ENCODE results near the gene C1orf87.

Gene C1orf87

DNA sequence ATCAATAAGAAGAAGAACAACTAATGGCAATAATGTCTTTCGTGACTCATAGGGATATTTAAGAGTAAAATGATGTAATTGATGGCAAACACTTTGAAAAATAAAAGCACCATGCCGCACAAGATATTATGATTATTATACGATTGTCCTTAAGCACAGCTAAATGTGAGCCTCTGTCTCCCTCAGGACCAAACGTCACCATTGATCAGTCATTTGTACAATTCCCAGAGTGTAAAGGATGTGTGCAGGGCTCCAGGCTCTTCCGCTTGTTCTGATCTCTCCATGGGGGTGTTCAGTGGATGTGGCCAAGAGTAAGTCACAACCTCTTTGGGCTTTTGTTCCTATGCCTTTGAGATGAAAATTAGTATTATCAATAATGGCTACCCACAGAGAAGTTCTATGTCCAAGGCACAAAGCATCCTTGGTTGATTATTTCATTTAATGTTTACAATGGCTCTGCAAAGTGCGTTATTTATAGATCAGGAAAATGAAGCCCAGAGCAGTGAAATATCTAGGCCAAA is 17.7 kb upstream of the C1orf87 start:
- H3K4me3 ChIP-seq (ENCODE audit: low read length) = no peak overlapping the region
- no peaks in the 10 kb centered on the region for H3K9me3 ChIP-seq (ENCODE audit: control insufficient read depth, low read length)
- H3K36me3 ChIP-seq (ENCODE audit: control insufficient read depth, insufficient read depth, low read length, severe bottlenecking) = no peaks in the 10 kb centered on the region
- no peaks in the 10 kb centered on the region for H3K4me1 ChIP-seq (ENCODE audit: control insufficient read depth, insufficient read depth, low read length)
- no peak overlapping the region for H3K9ac ChIP-seq (ENCODE audit: low read length)
- no peaks in the 10 kb centered on the region for H3K27me3 ChIP-seq (replicated peaks; ENCODE audit: control insufficient read depth, insufficient read depth, low read length)
- DNase-seq (ENCODE audit: low read depth) = no peak

DNA sequence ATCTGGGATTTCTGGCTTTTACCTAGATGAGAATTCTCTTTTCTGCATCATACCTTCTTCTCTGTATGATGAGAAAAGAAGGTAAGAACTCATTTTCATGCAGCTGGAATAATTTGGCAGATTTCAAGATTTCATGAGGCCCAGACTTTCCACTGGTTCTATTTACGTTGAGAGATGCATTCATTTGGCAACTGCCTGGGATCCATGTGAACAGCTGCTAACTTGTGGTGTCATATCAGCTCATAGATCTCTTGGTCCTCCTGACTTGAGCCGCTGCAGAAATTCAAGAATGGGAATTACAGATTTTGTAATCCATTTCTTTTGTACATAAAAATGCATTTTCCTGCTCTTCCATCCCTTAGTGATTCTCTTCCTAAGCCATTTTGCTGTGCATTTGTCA is 17.1 kb upstream of the C1orf87 start:
- no peaks in the 10 kb centered on the region for H3K27me3 ChIP-seq (replicated peaks; ENCODE audit: control insufficient read depth, insufficient read depth, low read length)
- H3K9ac ChIP-seq (ENCODE audit: low read length) = no peak overlapping the region
- no peaks in the 10 kb centered on the region for H3K9me3 ChIP-seq (ENCODE audit: control insufficient read depth, low read length)
- H3K4me1 ChIP-seq (ENCODE audit: control insufficient read depth, insufficient read depth, low read length) = no peaks in the 10 kb centered on the region
- no peak overlapping the region for H3K4me3 ChIP-seq (ENCODE audit: low read length)
- DNase-seq (ENCODE audit: low read depth) = no peak
- no peaks in the 10 kb centered on the region for H3K36me3 ChIP-seq (ENCODE audit: control insufficient read depth, insufficient read depth, low read length, severe bottlenecking)

DNA sequence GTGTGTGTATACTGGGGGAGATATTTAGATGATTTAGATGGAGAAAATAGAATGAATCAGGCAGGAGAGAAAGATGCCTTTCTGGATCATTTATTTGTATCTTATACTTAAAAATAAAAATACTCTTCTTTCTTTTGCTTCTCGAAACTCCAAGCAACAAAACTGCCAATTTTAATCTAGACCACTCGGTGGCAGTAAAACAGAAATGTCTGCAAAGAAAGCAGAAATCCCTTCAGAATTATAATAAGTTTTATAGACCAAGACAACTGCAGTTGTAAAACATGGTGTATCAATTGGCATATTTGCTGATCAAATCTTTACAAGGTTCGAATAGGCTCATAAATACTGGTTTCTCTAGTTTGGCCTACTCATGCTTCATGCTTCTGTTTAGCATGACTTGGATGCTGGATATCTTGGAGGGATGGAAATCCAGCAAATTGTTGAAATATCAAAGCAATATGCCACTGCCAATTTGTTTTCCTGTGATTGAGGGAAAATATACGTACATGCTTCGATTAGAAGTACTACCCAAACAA is 15.1 kb upstream of the C1orf87 start:
- Histone ChIP-seq H3K9ac (ENCODE audit: low read length) (no peak overlapping the region), H3K27me3 (replicated peaks; ENCODE audit: control insufficient read depth, insufficient read depth, low read length) (no peaks in the 10 kb centered on the region), H3K9me3 (ENCODE audit: control insufficient read depth, low read length) (no peaks in the 10 kb centered on the region), H3K36me3 (ENCODE audit: control insufficient read depth, insufficient read depth, low read length, severe bottlenecking) (no peaks in the 10 kb centered on the region), H3K4me3 (ENCODE audit: low read length) (no peak overlapping the region), H3K4me1 (ENCODE audit: control insufficient read depth, insufficient read depth, low read length) (no peaks in the 10 kb centered on the region)
- DNase-seq (ENCODE audit: low read depth) = peak; percentile 53

DNA sequence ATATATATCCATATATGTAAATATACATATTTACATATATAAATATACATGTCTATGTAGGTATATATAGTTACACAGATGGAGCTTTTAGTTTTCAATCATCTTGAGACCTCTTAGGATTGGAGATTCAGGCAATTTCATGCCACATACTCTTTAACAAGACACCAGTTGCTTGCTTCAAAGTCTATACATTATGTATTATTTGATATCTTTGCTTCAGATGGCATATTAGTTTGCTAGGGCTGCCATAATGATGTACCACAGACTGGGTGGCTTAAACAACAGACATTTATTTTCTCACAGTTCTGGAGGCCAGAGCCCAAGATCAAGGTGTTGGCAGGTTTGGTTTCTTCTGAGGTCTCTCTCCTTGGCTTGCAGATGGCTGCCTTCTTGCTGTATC is 14.1 kb upstream of the C1orf87 start:
- Histone ChIP-seq H3K4me1 (ENCODE audit: control insufficient read depth, insufficient read depth, low read length) (no peaks in the 10 kb centered on the region), H3K4me3 (ENCODE audit: low read length) (no peak overlapping the region), H3K9me3 (ENCODE audit: control insufficient read depth, low read length) (no peaks in the 10 kb centered on the region), H3K9ac (ENCODE audit: low read length) (no peak overlapping the region), H3K36me3 (ENCODE audit: control insufficient read depth, insufficient read depth, low read length, severe bottlenecking) (no peaks in the 10 kb centered on the region), H3K27me3 (replicated peaks; ENCODE audit: control insufficient read depth, insufficient read depth, low read length) (no peaks in the 10 kb centered on the region)
- DNase-seq (ENCODE audit: low read depth) = no peak

DNA sequence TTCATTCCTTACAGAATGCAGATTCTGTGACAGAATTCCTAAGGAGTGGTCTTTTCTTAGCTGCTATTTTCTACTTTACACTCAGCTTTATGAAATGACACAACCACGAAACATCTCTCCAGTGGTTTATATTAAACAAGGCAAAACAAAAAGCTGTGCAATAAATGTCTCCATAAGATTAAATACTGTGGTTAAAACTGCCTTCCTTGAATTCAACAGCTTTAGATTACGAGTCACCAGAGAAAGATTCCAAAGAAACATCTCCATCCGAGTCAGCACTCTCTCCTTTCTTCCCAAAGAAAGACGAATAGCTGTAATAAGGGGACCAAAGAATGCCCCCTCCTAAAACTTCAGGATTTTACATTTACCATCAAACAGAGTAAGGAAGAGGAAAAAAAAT is 4.6 kb upstream of the C1orf87 start:
- peaks cover 18% of the 10 kb centered on the region for H3K27me3 ChIP-seq (replicated peaks; ENCODE audit: control insufficient read depth, insufficient read depth, low read length)
- H3K4me1 ChIP-seq (ENCODE audit: control insufficient read depth, insufficient read depth, low read length) = no peaks in the 10 kb centered on the region
- H3K4me3 ChIP-seq (ENCODE audit: low read length) = no peak overlapping the region
- peak; percentile 40 for DNase-seq (ENCODE audit: low read depth)
- no peaks in the 10 kb centered on the region for H3K36me3 ChIP-seq (ENCODE audit: control insufficient read depth, insufficient read depth, low read length, severe bottlenecking)
- no peak overlapping the region for H3K9ac ChIP-seq (ENCODE audit: low read length)
- no peaks in the 10 kb centered on the region for H3K9me3 ChIP-seq (ENCODE audit: control insufficient read depth, low read length)

DNA sequence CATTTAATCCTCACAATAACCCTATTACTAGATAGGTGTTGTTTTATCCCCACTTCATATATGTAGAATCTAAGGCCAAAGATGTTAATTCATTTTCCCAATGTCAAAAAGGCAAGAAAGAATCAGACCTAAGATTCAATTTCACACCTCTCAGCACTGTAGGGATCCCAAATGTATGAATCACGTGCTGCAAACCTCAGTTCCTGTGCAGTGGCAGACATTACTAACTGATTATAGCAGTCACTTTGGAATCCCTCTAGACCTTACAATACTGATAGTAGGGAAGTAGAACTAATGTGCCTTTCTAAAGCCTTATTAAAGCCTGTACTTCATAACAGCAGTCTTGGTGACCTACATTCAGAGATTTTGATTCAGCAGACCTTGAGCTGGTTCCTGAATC is 2.3 kb downstream of the C1orf87 start:
- no peak for DNase-seq (ENCODE audit: low read depth)
- Histone ChIP-seq H3K36me3 (ENCODE audit: control insufficient read depth, insufficient read depth, low read length, severe bottlenecking) (no peaks in the 10 kb centered on the region), H3K9ac (ENCODE audit: low read length) (no peak overlapping the region), H3K9me3 (ENCODE audit: control insufficient read depth, low read length) (no peaks in the 10 kb centered on the region), H3K27me3 (replicated peaks; ENCODE audit: control insufficient read depth, insufficient read depth, low read length) (peaks cover 18% of the 10 kb centered on the region), H3K4me3 (ENCODE audit: low read length) (no peak overlapping the region), H3K4me1 (ENCODE audit: control insufficient read depth, insufficient read depth, low read length) (peaks cover 14% of the 10 kb centered on the region)

DNA sequence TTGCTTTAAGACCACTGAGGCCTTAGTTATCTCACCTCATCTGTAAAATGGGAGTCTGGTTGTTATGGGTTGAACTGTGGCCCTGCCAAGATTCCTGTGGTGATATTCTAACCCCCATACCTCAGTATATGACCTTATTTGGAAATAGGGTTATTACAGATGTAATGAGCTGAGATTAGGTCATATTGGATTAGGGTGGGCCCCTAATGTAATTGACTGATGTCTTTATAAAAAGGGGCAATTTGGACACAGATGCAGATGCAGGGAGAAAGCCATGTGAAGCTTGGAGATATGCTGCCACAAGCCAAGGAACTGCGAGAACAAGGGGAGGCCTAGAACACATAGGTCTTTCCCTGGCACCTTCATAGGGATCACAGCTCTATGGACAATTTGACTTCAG is 3.9 kb downstream of the C1orf87 start:
- Histone ChIP-seq H3K27me3 (replicated peaks; ENCODE audit: control insufficient read depth, insufficient read depth, low read length) (peaks cover 5% of the 10 kb centered on the region), H3K36me3 (ENCODE audit: control insufficient read depth, insufficient read depth, low read length, severe bottlenecking) (no peaks in the 10 kb centered on the region)
- DNase-seq (ENCODE audit: low read depth) = no peak

DNA sequence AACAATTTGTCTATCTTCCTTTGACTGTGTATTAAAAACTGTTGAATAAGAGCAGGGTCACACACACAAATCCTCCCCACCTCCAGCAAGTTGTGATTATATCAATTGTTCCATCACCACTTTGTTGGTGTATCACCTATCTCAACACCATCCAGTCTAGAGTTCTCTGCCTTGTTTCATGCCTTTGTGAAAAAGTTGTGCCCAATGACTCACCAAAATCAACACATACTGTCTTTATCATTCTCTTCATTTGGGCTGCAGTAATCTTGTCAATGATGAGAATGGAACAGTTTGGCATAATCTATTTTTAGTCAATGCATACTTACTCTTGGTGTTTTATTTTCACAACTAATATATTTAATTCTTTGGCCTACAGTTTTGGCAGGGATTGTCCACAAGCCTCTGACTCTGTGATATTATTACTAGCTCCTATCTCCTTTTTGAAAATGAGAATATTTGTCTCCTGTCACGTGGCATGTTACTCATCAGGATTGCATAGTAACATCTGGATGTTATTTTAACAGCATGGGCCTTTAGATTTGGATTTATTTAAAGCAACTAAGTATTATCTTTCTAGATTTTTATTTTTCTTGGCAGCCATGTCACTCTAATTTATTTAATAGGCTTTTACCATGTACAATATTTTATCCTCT is 5.1 kb downstream of the C1orf87 start:
- H3K9ac ChIP-seq (ENCODE audit: low read length) = no peak overlapping the region
- no peaks in the 10 kb centered on the region for H3K36me3 ChIP-seq (ENCODE audit: control insufficient read depth, insufficient read depth, low read length, severe bottlenecking)
- DNase-seq (ENCODE audit: low read depth) = peak; percentile 83
- H3K4me1 ChIP-seq (ENCODE audit: control insufficient read depth, insufficient read depth, low read length) = peaks cover 14% of the 10 kb centered on the region
- no peak overlapping the region for H3K4me3 ChIP-seq (ENCODE audit: low read length)
- H3K27me3 ChIP-seq (replicated peaks; ENCODE audit: control insufficient read depth, insufficient read depth, low read length) = peaks cover under 1% of the 10 kb centered on the region
- no peaks in the 10 kb centered on the region for H3K9me3 ChIP-seq (ENCODE audit: control insufficient read depth, low read length)

More for the DNA sequence above, 3.9 kb downstream of the C1orf87 start:
- Histone ChIP-seq H3K9me3 (ENCODE audit: control insufficient read depth, low read length) (no peaks in the 10 kb centered on the region), H3K4me1 (ENCODE audit: control insufficient read depth, insufficient read depth, low read length) (peaks cover 14% of the 10 kb centered on the region), H3K4me3 (ENCODE audit: low read length) (no peak overlapping the region), H3K9ac (ENCODE audit: low read length) (no peak overlapping the region)

DNA sequence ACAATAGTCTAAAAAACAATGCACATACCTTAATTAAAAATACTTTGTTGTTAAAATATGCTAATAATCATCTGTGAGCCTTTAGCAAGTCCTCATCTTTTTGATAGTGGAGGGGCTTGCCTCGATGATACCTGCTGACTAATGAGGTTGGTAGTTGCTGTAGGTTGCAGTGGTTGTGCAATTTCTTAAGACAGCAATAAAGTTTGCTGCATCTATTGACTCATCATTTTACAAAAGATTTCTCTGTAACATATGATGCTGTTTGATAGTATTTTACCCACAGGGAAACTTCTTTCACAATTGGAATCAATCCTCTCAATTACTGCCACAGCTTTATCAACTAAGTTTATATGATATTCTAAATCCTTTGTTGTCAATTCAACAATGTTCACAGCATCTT is 7.6 kb downstream of the C1orf87 start:
- Histone ChIP-seq H3K9ac (ENCODE audit: low read length) (no peak overlapping the region), H3K27me3 (replicated peaks; ENCODE audit: control insufficient read depth, insufficient read depth, low read length) (no peaks in the 10 kb centered on the region), H3K36me3 (ENCODE audit: control insufficient read depth, insufficient read depth, low read length, severe bottlenecking) (no peaks in the 10 kb centered on the region), H3K9me3 (ENCODE audit: control insufficient read depth, low read length) (no peaks in the 10 kb centered on the region), H3K4me3 (ENCODE audit: low read length) (no peak overlapping the region), H3K4me1 (ENCODE audit: control insufficient read depth, insufficient read depth, low read length) (peaks cover 14% of the 10 kb centered on the region)
- peak; percentile 61 for DNase-seq (ENCODE audit: low read depth)

DNA sequence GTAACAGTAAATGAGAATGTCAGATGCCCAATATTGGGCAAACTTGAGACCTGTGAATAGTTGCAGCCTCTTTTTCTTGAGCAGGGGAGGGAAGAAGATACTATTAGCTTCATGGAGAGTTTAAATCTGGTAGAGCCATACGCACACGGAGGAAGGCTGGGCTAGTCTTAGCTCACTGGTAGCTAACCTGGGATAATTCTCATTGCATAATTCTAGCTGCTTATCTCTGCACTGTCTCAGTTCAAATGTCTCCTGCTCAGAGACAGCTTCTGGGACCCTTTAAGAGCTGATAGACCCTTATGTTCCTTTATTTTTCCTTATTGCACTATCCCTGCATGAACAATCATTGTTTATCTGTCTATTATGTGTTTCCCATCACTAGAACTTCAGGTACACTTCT is 8.4 kb downstream of the C1orf87 start:
- no peak for DNase-seq (ENCODE audit: low read depth)
- peaks cover 14% of the 10 kb centered on the region for H3K4me1 ChIP-seq (ENCODE audit: control insufficient read depth, insufficient read depth, low read length)
- H3K27me3 ChIP-seq (replicated peaks; ENCODE audit: control insufficient read depth, insufficient read depth, low read length) = no peaks in the 10 kb centered on the region

DNA sequence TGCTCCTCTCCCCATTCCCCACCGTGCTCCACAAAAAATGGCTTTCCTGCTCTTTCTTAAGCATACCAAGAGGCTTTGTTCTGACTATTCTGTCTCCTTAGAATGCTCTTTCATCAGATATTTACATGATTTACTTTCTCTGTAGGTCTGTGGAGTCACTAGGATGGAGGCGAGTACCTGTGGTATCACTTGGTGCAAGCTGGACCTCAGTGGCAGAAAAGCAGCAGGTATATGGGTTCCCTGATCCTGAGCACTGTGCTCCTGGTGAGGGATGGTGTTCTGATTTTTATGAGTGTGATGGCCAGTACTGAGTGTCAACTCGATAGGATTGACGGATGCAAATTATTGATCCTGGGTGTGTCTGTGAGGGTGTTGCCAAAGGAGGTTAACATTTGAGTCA is 10.0 kb downstream of the C1orf87 start:
- no peak for DNase-seq (ENCODE audit: low read depth)
- H3K4me1 ChIP-seq (ENCODE audit: control insufficient read depth, insufficient read depth, low read length) = peaks cover 7% of the 10 kb centered on the region

More for the DNA sequence above, 8.4 kb downstream of the C1orf87 start:
- no peak overlapping the region for H3K4me3 ChIP-seq (ENCODE audit: low read length)
- no peaks in the 10 kb centered on the region for H3K36me3 ChIP-seq (ENCODE audit: control insufficient read depth, insufficient read depth, low read length, severe bottlenecking)
- H3K9me3 ChIP-seq (ENCODE audit: control insufficient read depth, low read length) = no peaks in the 10 kb centered on the region
- no peak overlapping the region for H3K9ac ChIP-seq (ENCODE audit: low read length)

DNA sequence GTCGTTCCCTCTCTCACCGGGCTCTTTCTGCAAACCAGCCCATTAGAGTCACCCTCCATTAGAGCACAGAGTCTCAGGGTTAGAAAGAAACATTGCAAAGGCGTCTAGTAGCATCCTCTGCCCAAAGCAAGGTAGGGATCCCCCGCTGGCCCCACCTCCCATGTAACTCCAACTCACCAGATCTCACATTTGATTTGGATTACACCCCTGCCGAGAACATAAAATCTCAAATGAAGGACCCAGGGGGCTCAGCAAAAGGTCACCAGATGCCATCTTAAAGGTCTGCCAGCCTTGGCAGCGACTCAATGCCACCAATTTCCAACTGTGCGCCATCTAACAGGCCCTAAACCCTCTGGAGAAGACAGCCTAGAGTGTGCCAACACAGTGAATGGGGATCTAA is 14.1 kb downstream of the C1orf87 start:
- no peak for DNase-seq (ENCODE audit: low read depth)
- H3K27me3 ChIP-seq (replicated peaks; ENCODE audit: control insufficient read depth, insufficient read depth, low read length) = no peaks in the 10 kb centered on the region
- no peaks in the 10 kb centered on the region for H3K9me3 ChIP-seq (ENCODE audit: control insufficient read depth, low read length)
- no peaks in the 10 kb centered on the region for H3K36me3 ChIP-seq (ENCODE audit: control insufficient read depth, insufficient read depth, low read length, severe bottlenecking)
- no peak overlapping the region for H3K4me3 ChIP-seq (ENCODE audit: low read length)
- no peaks in the 10 kb centered on the region for H3K4me1 ChIP-seq (ENCODE audit: control insufficient read depth, insufficient read depth, low read length)
- no peak overlapping the region for H3K9ac ChIP-seq (ENCODE audit: low read length)

More for the DNA sequence above, 10.0 kb downstream of the C1orf87 start:
- Histone ChIP-seq H3K36me3 (ENCODE audit: control insufficient read depth, insufficient read depth, low read length, severe bottlenecking) (no peaks in the 10 kb centered on the region), H3K4me3 (ENCODE audit: low read length) (no peak overlapping the region), H3K9me3 (ENCODE audit: control insufficient read depth, low read length) (no peaks in the 10 kb centered on the region), H3K27me3 (replicated peaks; ENCODE audit: control insufficient read depth, insufficient read depth, low read length) (no peaks in the 10 kb centered on the region), H3K9ac (ENCODE audit: low read length) (no peak overlapping the region)
